Measurements from ENCODE around the gene MRGPRF.

Gene MRGPRF

DNA sequence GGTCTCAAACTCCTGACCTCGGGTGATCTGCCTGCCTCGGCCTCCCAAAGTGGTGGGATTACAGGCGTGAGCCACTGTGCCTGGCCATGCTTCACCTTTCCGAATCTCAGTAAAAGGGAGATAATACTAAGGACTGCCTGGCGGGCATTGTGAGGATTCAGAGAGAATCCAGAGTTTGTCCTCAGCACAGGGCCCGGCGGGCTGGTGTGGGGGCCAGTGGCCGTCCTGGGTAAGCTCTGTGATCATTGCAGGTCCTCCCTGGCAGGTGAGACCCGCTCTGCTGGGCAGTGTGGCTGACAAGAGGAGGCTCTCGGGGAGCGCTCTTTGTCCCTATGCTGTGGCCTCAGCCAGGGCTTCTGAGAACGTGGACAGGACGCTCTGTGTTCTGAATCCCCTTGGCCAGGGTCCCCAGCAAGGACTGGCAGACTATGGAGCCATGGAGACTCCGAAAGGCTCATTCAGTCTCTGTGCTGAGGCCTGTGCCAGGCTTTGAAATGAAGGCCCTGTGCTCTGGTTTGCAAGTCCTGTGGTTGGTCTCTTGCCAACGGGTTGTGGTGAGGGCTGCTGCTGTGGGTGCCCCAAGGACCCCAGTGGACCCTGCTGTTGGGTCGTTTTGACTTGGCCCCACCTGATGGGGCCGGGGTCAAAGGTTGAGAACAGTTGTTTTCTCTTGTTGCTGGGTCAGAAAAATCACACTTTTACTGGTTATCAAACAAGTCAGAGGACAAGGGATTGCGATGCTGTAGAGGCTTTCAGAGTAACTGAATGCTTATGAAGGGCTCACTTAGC lies 37.7 kb upstream of the MRGPRF start:
- no peak for DNase-seq

- peak; percentile 35 to 47 for DNase-seq
Observed at GRCh38 chr11:69049490-69049867, 36.4 kb upstream of the MRGPRF start.

DNA sequence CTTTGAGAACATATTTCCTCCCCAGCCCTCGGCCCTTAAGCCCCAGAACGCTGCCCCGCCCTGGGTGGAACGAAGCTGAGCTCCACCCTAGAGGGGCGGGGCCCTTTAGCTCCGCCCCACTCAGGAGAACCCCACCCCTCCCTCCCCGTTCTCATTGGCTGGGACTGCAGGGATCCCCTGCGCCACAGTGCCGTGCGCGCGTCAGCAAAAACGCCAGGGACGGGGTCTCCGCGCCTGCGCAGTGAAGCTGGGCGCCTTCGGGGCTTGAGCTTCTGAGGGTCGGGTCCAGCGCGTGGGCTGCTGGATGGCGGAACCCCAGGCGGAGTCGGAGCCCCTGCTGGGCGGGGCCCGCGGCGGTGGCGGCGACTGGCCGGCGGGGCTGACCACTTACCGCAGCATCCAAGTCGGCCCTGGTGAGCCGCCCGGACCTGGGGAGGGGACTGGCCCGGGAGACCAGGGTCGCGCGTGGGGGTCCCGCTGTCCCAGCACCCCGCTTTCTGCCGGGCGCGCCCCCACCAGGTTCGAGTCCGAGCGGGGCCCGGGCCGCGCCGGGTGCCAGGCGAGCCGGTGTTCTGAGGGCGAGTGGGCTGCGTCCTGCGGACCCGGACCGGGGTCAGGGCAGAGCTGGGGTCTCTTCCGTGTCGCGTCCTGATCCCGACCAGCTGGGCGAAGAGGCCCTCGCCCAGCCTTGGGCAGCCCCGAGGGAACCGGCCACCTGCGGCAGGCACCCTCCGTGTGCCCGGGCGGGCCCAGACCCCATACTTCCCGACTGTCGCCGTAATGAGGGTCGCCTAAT lies 35.8 kb upstream of the MRGPRF start, which contains the start of gene TPCN2:
Gene TPCN2, plus strand, starts transcription at position 239 of the 796 bp plus-strand sequence. Its CDS starts 66 bp downstream, at position 305.
- peak; percentile 87 to 90 for DNase-seq

- no peak for DNase-seq
Observed at GRCh38 chr11:69048031-69048693, 35.1 kb upstream of the MRGPRF start.

GRCh38 chr11:69044111-69045013 lies 31.3 kb upstream of the MRGPRF start:
- DNase-seq = peak; percentile 25 to 44

DNA sequence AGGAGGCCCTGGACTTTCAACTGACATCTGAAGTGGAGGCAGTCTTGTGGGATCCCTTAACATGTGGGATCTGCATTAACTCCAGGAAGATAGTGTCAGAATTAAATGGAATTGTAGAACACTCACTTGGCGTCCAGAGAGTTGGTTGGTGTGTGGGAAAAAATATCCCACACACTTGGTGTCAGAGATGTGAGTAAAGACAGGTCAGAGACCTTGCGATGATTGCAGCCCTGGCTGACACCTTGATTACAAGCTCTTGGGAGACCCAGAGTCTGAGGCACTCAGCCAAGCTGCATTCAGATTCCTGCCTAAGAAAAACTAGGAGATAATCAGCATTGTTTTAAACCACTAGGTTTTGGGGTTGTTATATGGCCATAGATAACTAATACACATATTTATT lies 28.5 kb upstream of the MRGPRF start:
- no peak for DNase-seq

GRCh38 chr11:69040581-69041260 lies 27.7 kb upstream of the MRGPRF start:
- DNase-seq = peak; percentile 26 to 31

DNA sequence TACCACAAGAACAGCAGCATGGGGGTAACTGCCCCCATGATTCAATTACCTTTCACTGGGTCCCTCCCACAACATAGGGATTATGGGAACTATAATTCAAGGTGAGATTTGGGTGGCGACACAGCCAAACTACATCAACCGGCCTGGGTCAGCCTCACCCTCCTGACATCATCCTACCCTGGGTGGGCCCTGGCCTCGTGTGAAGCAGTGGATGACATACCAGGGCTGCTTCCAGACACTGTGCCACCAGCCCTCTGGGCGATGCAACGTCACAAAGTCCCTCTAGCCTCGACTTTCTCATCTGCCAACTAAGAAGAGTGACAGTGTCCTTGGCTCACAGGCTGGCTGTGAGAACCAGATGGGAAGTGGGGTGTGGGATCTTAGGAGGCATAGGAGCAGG lies 27.0 kb upstream of the MRGPRF start:
- no peak for DNase-seq

DNA sequence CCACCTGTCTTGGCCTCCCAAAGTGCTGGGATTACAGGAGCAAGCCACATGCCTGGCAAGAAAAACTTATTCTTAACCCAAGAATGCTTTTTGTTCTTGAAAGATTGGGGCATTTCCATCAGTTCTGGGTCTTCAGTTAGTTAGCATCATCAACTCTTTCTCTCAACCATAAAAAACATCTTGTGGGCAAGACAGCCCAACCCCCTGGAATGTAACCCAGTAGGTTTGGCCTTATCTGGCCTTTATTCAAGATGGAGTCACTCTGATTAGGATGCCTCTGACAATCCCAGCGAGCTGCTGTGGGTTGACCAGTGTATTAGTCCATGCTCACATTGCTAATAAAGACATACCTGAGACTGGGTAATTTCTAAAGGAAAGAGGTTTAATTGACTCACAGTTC lies 26.5 kb upstream of the MRGPRF start:
- no peak for DNase-seq

- no peak for DNase-seq
Observed at GRCh38 chr11:69037544-69037943, 24.5 kb upstream of the MRGPRF start.

DNA sequence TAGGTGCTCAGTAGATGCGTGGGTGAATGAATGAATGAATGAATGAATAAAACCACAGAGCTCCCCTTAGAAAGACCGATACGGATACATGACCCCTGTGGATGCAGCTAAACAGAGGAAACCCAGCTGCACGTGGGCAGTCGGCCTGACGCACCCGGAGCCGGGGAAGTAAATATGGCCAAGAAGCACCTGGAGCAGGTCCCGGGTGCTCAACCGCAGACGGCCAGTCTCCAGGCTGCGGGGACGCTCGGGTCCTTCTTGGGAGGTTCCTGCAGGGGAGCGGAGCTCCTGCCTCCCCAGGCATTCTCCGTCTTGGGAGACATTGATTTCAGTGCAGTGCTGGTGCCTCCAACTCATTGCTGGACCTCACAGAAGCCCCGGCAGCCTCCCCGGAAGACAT lies 24.0 kb upstream of the MRGPRF start:
- DNase-seq = no peak

DNA sequence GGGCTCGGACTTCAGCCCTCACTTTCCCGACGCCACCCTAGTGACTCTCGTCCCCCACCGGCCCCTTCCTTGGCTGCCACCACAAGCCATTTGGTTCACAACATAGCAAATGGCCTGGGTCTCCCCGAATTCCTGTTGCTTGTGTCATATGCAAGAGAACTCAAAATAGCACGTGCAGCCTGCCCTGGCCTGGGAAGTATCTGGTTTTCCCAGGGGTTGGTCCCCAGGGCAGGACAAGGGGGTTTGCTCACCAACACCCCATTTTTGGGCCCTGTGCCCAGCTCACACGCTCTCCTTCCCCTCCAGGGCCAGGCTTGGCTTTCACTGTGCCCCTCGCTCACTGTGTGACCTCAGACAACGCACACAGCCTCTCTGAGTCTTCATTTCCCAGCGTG lies 22.9 kb upstream of the MRGPRF start:
- no peak for DNase-seq

DNA sequence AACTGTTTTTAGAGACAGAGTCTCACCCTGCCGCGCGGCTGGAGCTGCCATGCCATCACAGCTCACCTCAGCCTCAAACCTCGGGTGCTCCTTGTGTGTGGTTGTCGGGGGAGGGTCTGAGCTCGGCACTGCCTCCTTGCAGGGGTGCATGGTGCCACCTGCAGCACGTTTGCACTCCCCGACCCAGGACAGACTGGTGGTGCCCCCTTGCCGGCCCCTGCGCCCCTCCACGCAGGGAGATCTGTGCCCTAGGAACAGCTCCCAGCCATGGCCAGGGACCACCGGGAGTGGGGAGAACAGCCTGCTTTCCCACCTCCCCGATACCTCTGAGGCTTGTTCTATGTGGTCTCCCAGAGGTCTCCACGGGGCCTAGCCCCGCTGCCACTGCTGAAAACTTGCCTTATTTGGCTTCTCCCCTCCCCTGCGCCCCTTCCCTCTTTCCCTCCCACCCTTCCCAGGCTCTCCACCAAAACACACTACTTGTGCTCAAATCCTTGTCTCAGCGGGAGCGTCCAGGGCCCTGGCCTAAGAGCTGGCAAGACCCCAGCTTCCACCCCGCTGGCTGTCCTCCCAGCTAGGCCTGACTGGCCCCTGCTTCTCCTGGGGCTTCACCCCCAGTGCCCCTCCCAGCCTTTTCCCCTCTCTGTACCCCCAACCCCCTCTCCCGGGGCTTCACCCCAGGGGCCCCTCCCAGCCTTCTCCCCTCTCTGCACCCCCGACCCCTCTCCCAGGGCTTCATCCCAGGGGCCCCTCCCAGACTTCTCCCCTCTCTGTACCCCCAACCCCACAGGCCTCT lies 22.3 kb upstream of the MRGPRF start:
- no peak for DNase-seq

DNA sequence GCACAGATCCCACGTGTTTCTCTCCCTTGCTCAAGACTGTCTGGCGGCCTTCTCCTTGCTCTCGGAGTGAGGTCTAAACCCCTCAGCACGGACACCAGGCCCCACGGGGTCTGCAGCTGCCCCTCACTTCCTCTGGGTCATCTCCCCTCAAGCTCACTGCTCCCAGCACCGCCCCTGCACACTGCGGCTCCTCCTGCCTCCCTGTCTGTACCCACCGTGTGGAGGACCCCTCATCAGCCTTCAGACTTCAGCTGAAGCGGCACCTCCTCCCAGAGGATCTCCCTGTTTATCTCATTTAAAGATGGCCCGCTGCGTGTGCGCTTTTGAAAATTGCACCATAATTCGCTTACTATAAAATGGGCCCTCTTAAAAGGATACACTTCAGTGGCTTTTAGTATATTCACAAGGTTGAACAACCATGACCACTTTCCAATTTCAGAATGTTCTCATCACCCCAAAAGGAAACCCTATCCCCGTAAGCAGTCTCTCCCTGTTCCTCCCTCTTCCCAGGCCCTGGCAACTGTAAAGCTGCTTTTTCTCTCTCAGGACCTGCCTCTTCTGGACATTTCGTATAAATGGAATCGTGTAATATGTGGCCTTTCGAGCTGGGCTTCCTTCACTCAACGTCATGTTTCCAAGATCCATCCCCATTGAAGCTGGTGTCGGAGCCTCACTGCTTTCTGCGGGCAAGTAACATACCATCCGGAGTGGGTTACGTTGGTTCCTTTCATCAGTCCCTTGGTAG lies 21.2 kb upstream of the MRGPRF start:
- DNase-seq = no peak

GRCh38 chr11:69033431-69033830 lies 20.4 kb upstream of the MRGPRF start:
- no peak for DNase-seq

DNA sequence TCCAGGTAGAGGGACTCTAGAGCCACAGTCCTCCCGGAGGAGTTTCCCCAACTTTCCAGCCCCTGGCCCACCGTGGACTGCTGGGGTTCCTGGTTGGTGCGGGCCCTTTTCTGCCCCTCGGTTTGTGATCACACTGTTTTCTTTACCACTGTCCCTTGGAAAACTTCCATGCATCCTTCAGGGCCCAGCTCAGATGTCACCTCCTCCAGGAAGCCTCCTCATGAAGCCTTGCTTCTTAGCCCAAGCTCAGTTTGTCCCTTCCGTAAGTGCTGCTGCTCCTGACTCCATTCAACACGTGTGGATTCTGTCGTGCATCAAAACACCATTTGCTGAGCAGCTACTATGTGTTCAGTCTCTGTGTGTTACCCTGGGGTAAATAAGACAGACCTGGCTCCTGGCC lies 19.8 kb upstream of the MRGPRF start:
- DNase-seq = no peak

- no peak for DNase-seq
Observed at GRCh38 chr11:69030301-69030700, 17.3 kb upstream of the MRGPRF start.

GRCh38 chr11:69027704-69028372 lies 14.8 kb upstream of the MRGPRF start:
- no peak for DNase-seq

DNA sequence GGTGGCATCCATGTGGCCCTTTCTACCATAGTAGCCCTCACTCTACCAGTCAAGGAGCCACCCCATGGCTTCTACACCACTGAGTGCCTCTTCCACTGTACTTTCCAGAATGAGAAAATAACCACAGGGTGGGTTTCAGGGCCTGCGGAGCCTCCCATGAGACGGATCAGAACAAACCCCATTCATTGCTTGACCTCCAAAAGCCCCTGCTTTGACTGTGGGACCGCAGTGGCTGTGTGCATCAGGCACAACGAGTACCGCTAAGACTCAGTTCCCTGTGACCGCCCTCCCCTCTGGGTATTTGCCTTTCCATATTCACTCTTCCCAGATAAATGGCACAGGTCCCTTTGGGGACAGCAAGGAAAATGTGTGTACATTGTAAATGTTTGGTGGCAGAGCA lies 11.5 kb upstream of the MRGPRF start:
- no peak for DNase-seq

DNA sequence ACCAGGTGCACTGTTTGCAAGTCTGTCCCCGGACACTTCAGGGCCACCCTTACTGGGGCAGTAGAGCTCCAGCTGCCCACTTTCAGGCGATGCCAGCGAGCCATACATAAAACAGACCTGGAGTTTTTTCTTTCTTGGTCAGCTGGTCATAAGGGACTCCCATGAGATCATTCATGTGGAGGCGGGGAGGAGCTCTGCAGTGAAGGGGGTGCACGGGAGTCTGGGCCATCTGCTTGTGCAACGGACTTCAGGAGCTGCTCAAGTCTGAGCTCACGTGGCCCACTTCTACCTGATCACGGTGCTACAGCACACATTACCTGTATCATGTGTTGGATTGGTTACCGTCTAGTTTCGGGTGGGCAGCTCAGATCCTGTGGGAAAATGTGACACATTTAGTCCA lies 9.2 kb upstream of the MRGPRF start:
- no peak for DNase-seq

Measured in activated CD4-positive, alpha-beta T cell treated with anti-CD3 and anti-CD28 coated beads, Interleukin-2, amount 50 U/mL, for 48 hours (primary cell).